GM12892 (cell line): Measurements from ENCODE around the gene ITGB1.

Source experiments
- POLR2A ChIP-seq: IDR thresholded peaks from 2 replicates; pipeline ENCODE4 v1.6.1; 2011; ENCODE audit warnings: low read depth, low read length, control low read depth
- POLR2AphosphoS5 ChIP-seq: IDR thresholded peaks from 2 replicates; pipeline ENCODE4 v1.6.1; 2011; ENCODE audit warnings: low read depth, low read length, control low read depth
- TAF1 ChIP-seq: IDR thresholded peaks from 2 replicates; pipeline ENCODE4 v1.6.1; 2011; ENCODE audit warnings: low read depth, mild to moderate bottlenecking, control low read depth, low read length, borderline replicate concordance

DNA sequence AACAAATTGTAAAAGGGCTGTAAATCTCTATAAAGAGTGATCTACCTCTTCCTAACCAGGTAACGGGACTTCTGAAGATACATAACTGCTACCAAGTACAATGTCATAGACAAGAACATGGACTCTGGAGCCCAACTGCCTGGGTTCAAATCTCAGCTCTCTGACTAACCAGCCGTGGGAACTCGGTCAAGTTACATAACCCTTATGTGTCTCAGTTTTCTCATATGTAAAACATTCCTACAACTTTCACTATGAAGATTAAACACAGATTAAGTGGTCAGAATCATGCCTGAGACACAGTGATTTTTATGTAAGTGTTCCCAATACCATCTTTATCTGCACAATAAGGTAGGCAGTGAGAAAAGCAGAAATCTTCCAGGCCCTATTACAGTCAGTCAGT is 52.6 kb downstream of the ITGB1 start:
- no peak for TF ChIP-seq POLR2AphosphoS5
- TF ChIP-seq TAF1, result no peak
- no peak for TF ChIP-seq POLR2A
